HL-60 (cell line): ENCODE results near the gene SLX1A.

ENCODE experiments used
- DNase-seq, 2 experiments: peaks; one replicate each; pipeline ENCODE4 v3.0.0-alpha.2; 2010 to 2020; ENCODE audit warnings: low read depth in 1 of 2, low spot score in 1 of 2
- H3K27ac ChIP-seq: fragments of 250-450 bp; sonication (Bioruptor Pico); replicated peaks from 2 replicates; pipeline ENCODE4 v1.5.1; 2020; ENCODE audit warnings: mild to moderate bottlenecking, moderate library complexity
- H3K27me3 ChIP-seq: fragments of 250-450 bp; sonication (Bioruptor Pico); 2 replicates; pipeline ENCODE4 v1.5.1; 2021; ENCODE audit warnings: mild to moderate bottlenecking, moderate library complexity; ENCODE audit not compliant: insufficient read depth, poor library complexity, severe bottlenecking
- H3K4me3 ChIP-seq: replicated peaks from 2 replicates; pipeline ENCODE4 v1.5.1; 2011; ENCODE audit warnings: mild to moderate bottlenecking, control low read depth, low read length; ENCODE audit not compliant: insufficient read depth
- GABPA ChIP-seq: IDR thresholded peaks from 2 replicates; pipeline ENCODE4 v1.6.1; 2012; ENCODE audit warnings: low read depth
- POLR2AphosphoS5 ChIP-seq: IDR thresholded peaks from 2 replicates; pipeline ENCODE4 v1.6.1; 2012; ENCODE audit warnings: low read depth
- SPI1 ChIP-seq: IDR thresholded peaks from 2 replicates; pipeline ENCODE4 v1.6.1; 2012; ENCODE audit warnings: low read depth, mild to moderate bottlenecking, borderline replicate concordance
- TF ChIP-seq, protein P1 (sequence below): IDR thresholded peaks from one replicate; pipeline ENCODE4 v1.5.1; 2011; ENCODE audit warnings: low read length, control low read depth, inconsistent platforms; ENCODE audit not compliant: insufficient read depth
- TF ChIP-seq, protein P2 (sequence below): IDR thresholded peaks from 2 replicates; pipeline ENCODE4 v1.6.1; 2012; ENCODE audit warnings: low read depth; ENCODE audit not compliant: insufficient replicate concordance

SLX1A gene

DNA sequence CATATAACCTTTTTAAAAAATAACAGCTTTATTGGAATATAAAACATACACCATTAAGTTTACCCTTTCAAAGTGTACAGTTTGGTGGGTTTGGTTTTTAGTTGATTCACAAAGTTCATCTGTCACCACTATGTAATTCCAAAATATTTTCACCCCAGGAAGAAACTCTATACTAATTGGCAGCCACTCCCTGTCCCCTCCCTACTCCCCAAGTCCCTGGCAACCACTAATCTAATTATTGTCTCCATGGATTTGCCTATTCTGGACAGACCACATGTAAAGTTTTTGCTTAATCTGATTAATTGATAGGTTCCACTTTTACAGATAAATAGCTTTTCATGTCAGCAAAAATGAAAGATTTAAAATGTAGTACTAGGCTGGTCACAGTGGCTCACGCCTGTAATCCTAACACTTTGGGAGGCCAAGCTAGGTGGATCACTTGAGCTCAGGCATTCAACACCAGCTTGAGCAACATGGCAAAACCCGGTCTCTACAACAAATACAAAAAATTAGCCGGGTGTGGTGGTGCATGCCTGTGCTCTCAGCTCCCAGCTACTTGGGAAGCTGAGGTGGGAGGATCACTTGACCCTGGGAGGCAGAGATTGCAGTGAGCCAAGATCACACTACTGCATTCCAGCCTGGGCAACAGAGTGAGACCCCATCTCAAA lies 45.7 kb upstream of the SLX1A start:
- Histone ChIP-seq H3K27me3 (no peaks in the 10 kb centered on the region), H3K4me3 (no peak overlapping the region), H3K27ac (peak overlapping the region; percentile 10)
- DNase-seq: no peak
- TF ChIP-seq POLR2AphosphoS5 (no peak), GABPA (no peak), SPI1 (no peak)
- TF ChIP-seq, protein P1, sequence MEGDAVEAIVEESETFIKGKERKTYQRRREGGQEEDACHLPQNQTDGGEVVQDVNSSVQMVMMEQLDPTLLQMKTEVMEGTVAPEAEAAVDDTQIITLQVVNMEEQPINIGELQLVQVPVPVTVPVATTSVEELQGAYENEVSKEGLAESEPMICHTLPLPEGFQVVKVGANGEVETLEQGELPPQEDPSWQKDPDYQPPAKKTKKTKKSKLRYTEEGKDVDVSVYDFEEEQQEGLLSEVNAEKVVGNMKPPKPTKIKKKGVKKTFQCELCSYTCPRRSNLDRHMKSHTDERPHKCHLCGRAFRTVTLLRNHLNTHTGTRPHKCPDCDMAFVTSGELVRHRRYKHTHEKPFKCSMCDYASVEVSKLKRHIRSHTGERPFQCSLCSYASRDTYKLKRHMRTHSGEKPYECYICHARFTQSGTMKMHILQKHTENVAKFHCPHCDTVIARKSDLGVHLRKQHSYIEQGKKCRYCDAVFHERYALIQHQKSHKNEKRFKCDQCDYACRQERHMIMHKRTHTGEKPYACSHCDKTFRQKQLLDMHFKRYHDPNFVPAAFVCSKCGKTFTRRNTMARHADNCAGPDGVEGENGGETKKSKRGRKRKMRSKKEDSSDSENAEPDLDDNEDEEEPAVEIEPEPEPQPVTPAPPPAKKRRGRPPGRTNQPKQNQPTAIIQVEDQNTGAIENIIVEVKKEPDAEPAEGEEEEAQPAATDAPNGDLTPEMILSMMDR: no peak
- TF ChIP-seq, protein P2, sequence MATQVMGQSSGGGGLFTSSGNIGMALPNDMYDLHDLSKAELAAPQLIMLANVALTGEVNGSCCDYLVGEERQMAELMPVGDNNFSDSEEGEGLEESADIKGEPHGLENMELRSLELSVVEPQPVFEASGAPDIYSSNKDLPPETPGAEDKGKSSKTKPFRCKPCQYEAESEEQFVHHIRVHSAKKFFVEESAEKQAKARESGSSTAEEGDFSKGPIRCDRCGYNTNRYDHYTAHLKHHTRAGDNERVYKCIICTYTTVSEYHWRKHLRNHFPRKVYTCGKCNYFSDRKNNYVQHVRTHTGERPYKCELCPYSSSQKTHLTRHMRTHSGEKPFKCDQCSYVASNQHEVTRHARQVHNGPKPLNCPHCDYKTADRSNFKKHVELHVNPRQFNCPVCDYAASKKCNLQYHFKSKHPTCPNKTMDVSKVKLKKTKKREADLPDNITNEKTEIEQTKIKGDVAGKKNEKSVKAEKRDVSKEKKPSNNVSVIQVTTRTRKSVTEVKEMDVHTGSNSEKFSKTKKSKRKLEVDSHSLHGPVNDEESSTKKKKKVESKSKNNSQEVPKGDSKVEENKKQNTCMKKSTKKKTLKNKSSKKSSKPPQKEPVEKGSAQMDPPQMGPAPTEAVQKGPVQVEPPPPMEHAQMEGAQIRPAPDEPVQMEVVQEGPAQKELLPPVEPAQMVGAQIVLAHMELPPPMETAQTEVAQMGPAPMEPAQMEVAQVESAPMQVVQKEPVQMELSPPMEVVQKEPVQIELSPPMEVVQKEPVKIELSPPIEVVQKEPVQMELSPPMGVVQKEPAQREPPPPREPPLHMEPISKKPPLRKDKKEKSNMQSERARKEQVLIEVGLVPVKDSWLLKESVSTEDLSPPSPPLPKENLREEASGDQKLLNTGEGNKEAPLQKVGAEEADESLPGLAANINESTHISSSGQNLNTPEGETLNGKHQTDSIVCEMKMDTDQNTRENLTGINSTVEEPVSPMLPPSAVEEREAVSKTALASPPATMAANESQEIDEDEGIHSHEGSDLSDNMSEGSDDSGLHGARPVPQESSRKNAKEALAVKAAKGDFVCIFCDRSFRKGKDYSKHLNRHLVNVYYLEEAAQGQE: no peak

DNA sequence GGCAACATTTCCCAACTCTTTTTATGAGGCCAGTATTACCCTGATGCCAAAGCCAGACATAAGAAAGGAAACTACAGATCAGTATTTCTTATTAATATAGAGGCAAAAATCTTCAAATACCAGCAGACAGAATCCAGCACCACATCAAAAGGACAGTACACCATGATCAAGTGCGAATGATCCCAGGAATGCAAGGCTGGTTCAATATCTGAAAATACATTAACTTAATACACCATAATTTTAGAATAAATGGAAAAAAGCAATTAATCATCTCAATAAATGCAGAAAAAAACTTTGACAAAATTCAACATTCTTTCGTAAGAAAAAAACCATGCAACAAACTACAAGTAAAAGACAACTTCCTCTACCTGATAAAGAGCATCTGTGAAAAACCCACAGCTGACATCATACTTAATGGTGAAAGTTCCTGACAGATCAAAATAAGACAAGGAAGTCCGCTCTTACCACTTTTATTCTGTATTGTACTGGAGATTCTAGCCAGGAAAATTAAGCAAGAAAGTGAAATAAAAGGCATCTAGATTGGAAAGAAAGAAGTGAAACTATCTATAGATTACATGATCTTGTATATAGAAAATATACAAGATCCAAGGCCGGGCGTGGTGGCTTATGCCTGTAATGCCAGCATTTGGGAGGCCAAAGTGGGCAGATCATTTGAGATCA lies 44.3 kb upstream of the SLX1A start:
- Histone ChIP-seq H3K27ac (peak overlapping the region; percentile 56), H3K27me3 (no peaks in the 10 kb centered on the region), H3K4me3 (no peak overlapping the region)
- peak; percentile 79 to 84 for DNase-seq
- TF ChIP-seq, protein P1: no peak
- TF ChIP-seq, protein P2: peak; percentile 70
- TF ChIP-seq SPI1: peak; percentile 8; the same call in 1 of the 2 replicates
- no peak for TF ChIP-seq POLR2AphosphoS5
- TF ChIP-seq GABPA: no peak

DNA sequence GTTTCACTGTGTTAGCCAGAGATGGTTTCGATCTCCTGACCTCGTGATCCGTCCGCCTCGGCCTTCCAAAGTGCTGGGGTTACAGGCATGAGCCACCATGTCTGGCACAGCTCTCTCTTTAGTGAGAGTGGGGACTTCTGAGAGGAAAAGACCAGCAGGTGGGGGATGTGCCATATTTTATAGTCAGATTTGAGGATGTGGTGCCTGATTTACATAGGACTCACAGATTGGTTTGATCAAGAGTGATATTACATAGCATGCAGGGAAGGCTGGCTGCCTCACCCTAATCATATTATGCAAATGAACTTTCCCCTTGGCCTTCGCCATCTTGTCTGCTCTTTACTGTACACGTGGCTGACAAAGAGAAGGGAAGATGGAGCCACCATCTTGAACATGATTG lies 42.6 kb upstream of the SLX1A start:
- Histone ChIP-seq H3K27ac (no peak overlapping the region), H3K4me3 (no peak overlapping the region), H3K27me3 (no peaks in the 10 kb centered on the region)
- no peak for DNase-seq
- TF ChIP-seq GABPA (no peak), SPI1 (no peak), POLR2AphosphoS5 (no peak)
- TF ChIP-seq, protein P1: no peak

DNA sequence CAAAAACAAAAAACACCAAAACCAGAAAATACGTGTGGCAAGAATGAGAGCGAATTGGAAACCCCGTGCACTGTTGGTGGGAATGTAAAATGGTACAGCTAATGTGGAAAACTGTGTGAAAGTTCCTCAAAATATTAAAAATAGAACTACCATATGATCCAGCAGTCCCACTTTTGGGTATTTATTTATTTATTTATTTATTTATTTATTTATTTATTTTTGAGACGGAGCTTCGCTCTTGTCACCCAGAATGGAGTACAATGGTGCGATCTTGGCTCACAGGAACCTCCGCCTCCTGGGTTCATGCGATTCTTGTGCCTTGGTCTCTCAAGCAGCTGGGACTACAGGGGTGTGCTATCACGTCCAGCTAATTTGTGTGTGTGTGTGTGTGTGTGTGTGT lies 41.2 kb upstream of the SLX1A start:
- TF ChIP-seq SPI1 (no peak), POLR2AphosphoS5 (no peak), GABPA (no peak)
- TF ChIP-seq, protein P2: no peak
- TF ChIP-seq, protein P1: no peak
- no peaks in the 10 kb centered on the region for H3K27me3 ChIP-seq
- no peak overlapping the region for H3K27ac ChIP-seq
- no peak overlapping the region for H3K4me3 ChIP-seq
- DNase-seq: no peak
